Central memory CD8-positive, alpha-beta T cell (primary cell): ENCODE data around the gene NR3C2.
A peak's percentile ranks its signal among the peaks of the same experiment; 100 is the strongest.

Experiments used
- ATAC-seq: fragments of 150-1000 bp; cut with Tn5 transposase; replicated peaks from 2 replicates; pipeline ENCODE4 v1.10.0; 2022; ENCODE audit warnings: mild to moderate bottlenecking, moderate FRiP score, moderate number of reproducible peaks; ENCODE audit not compliant: poor library complexity, severe bottlenecking; ENCODE audit errors: extremely low read depth
- DNase-seq, 2 donors: peaks; one replicate each; pipeline ENCODE4 v3.0.0; 2021; ENCODE audit warnings: low spot score in 2 of 2
- H3K27ac Mint-ChIP-seq: one replicate; pipeline ENCODE4 v1.8.0; 2022; ENCODE audit warnings: low read depth, mild to moderate bottlenecking, moderate library complexity, mixed read lengths
- H3K27me3 Mint-ChIP-seq: one replicate; pipeline ENCODE4 v1.8.0; 2022; ENCODE audit warnings: mixed read lengths
- H3K36me3 Mint-ChIP-seq: one replicate; pipeline ENCODE4 v1.8.0; 2022; ENCODE audit warnings: mild to moderate bottlenecking, moderate library complexity, mixed read lengths; ENCODE audit not compliant: insufficient read depth
- H3K4me1 Mint-ChIP-seq: one replicate; pipeline ENCODE4 v1.8.0; 2022; ENCODE audit warnings: mixed read lengths
- H3K4me3 Mint-ChIP-seq: one replicate; pipeline ENCODE4 v1.8.0; 2022; ENCODE audit warnings: mild to moderate bottlenecking, moderate library complexity, mixed read lengths
- H3K9me3 Mint-ChIP-seq: one replicate; pipeline ENCODE4 v1.8.0; 2022; ENCODE audit warnings: mixed read lengths

The NR3C2 gene

DNA sequence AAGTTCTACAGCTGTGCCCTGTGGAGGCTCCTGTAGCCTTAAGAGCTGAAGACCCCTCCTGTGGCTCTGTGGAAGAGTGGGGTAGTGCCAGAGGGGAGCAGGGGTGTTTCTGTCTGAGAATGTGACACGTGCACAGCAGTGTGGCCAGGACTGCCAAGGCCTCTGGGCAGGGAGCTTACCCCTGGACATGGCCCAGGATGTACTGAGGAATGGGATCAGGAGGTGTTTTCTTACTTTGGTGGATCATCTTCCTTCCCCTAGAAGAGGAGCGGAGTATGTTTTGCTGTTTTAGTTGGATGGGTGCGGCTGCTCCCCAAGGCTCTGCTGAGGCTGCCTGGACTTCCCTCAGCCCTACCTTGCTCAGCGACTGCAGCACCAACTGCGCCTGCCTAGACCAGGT is 367.8 kb downstream of the NR3C2 start:
- Mint-ChIP-seq H3K9me3 (peaks cover 17% of the 10 kb centered on the region), H3K4me3 (no peak overlapping the region), H3K27me3 (no peaks in the 10 kb centered on the region), H3K27ac (no peak overlapping the region), H3K36me3 (peaks cover 14% of the 10 kb centered on the region), H3K4me1 (no peaks in the 10 kb centered on the region)
- ATAC-seq (no peak), DNase-seq (no peak)

DNA sequence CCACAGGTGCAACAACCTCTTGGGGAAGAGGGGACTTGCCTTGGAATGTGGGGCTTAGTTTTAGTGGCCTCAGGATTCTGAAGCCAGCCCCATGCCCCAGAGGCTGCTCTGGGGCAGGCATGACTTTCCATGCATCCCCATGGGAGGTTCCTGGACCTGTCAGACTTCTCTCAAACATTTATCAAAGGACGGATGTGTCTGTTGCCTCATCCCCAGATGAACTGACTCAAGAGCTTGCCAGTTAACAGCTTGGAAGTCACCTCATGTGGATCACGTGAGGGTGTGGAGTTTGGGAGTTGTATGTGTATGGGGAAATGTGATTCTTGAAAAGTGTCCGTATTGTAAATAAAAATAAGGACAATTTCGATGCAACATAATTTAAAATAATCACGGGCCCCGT is 368.9 kb downstream of the NR3C2 start:
- Mint-ChIP-seq H3K9me3 (peaks cover 17% of the 10 kb centered on the region), H3K4me3 (no peak overlapping the region), H3K4me1 (peaks cover 6% of the 10 kb centered on the region), H3K27me3 (no peaks in the 10 kb centered on the region), H3K36me3 (peaks cover 12% of the 10 kb centered on the region), H3K27ac (no peak overlapping the region)
- DNase-seq (no peak), ATAC-seq (no peak)

DNA sequence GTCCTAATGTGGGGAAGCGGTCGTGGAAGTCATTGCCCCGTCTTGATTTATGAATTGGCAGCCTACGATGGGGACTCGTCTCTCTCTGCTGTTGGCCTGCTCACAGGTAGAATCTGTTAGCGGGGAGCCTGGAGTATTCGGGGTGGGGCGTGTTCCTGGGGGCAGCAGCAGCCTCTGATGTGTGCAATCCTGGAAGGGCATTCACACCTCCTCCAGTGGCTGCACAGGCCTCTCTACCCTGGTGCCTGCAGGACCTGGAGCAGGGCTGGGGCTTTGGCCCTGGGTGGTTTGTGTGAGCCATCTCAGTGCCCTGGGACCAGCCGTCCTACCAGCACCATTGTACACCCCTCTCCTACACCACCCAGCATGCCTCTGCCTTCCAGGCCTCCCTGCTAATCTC is 369.4 kb downstream of the NR3C2 start:
- DNase-seq (no peak), ATAC-seq (no peak)
- Mint-ChIP-seq H3K9me3 (peaks cover 17% of the 10 kb centered on the region), H3K4me1 (peaks cover 6% of the 10 kb centered on the region), H3K4me3 (no peak overlapping the region), H3K36me3 (peaks cover 12% of the 10 kb centered on the region), H3K27me3 (no peaks in the 10 kb centered on the region), H3K27ac (no peak overlapping the region)

DNA sequence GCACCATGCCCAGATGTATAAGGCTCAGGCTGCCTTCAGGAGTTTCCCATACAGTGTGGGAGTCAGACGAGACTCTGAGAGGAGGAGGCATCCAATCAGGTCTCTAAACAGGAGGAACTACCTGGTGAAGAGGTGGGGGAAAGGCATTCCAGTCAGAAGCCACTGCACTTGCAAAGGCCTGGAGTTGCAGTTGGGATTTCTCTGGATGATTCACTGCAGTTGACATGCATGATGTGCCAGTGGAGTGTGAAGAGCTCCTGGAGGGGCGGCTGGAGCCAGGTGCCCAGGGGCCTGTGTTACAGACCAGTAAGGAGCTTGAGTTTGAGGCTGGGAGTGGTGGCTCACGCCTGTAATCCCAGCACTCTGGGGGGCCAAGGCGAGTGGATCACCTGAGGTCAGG is 371.2 kb downstream of the NR3C2 start:
- Mint-ChIP-seq H3K27ac (no peak overlapping the region), H3K27me3 (no peaks in the 10 kb centered on the region), H3K9me3 (peaks cover 17% of the 10 kb centered on the region), H3K4me3 (no peak overlapping the region), H3K4me1 (peaks cover 6% of the 10 kb centered on the region), H3K36me3 (peaks cover 4% of the 10 kb centered on the region)
- ATAC-seq = no peak
- no peak for DNase-seq

DNA sequence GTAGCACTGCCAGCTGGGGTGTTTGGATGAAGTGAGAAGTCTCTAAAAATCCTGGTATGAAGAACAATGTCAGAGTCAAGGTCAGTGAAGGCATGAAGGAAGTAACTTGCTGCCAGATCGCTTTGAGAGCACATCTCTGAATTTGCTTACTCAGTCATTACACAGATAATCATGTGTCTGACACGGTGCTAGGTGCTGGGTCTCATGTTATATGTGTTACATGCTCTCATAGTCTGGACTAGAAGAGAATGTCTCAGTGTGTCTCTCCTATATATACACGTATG is 372.4 kb downstream of the NR3C2 start:
- H3K27ac Mint-ChIP-seq = peak overlapping the region; percentile 35
- ATAC-seq (no peak), DNase-seq (no peak)
- peaks cover 6% of the 10 kb centered on the region for H3K4me1 Mint-ChIP-seq
- H3K27me3 Mint-ChIP-seq = no peaks in the 10 kb centered on the region
- peaks cover 7% of the 10 kb centered on the region for H3K36me3 Mint-ChIP-seq
- peaks cover 7% of the 10 kb centered on the region for H3K9me3 Mint-ChIP-seq
- no peak overlapping the region for H3K4me3 Mint-ChIP-seq

DNA sequence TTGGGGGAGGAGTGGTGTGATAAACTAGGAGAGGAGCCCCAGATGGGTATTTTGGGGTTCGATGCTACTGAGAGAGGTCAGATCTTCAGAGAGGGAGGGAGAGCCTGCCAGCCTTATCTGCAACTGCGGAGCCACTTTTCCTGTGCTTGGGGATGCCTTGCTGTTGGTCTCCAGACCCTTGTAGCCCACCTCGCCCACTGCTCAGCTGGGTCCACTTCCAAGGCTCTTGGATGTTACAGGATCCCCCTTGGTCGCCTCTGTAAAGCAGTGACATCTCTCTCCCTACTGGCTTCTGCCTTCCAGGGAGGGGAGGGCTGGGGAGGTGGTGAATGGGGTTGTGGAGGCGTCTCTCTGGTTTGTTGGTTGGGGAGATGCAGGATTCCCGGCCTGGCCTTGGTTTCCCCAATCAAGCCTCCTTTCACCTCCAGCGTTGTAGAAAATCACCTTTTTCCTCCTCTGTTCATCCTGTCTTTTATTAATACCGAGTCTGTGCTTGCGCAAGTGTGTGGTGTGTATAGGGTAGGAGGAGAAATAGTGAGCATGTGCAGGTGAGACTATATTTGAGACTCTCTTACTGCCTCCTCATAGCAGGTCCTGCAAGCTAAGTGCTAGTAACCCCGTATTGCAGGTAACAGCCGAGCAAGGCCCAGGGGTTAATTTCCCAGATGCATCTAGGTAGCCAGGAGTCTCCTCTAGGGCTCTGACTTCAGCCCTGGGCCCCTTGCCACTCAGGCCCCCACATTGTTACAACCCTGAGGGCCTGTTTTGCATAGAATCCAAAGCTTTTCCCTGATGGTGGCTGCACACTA is 372.9 kb downstream of the NR3C2 start:
- Mint-ChIP-seq H3K36me3 (peaks cover 7% of the 10 kb centered on the region), H3K27me3 (no peaks in the 10 kb centered on the region), H3K4me1 (peaks cover 6% of the 10 kb centered on the region), H3K9me3 (peaks cover 5% of the 10 kb centered on the region), H3K27ac (peak overlapping the region; percentile 35), H3K4me3 (no peak overlapping the region)
- DNase-seq (no peak), ATAC-seq (no peak)

DNA sequence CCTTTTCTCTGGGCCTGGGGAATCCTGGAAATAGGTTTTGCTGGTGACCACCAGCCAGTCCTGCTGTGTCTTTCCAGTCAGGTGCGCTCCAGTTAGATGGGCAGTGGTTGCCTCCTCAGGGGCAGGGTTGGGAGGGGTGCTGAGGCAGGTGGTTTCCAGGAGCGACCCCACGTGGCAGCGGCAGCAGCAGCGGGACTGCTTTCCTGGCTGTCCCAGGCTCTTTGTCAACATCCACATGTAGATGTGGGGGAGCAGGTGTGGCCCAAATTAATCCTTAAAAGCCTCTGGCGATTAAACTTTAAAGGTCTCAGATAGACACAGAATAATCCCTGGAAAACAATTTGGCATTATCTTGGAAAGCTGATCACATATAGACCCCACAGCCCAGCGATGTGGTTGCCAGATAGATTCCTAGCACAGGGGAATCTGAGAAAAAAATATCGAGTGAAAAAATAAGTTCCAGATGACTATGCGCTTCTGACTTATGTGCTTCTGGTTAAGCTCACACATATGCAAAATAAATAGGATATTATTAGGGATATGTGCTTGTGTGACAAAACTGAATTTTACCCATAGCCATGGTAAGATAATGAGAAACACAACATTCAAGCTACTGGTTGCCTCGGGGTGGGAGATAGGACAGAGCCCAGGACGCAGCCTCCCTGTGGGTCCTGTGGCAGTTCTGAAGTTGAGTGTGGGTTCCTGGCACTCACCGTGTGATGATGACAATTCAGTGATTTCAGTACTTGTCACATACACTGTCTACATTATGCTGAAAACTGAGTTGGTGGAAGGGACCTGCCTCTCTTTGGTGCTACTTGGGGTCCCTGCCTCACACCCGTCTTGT is 373.9 kb downstream of the NR3C2 start:
- DNase-seq (no peak), ATAC-seq (no peak)
- H3K9me3 Mint-ChIP-seq = no peaks in the 10 kb centered on the region
- H3K4me3 Mint-ChIP-seq = no peak overlapping the region
- no peak overlapping the region for H3K27ac Mint-ChIP-seq
- H3K4me1 Mint-ChIP-seq = peaks cover 6% of the 10 kb centered on the region
- H3K36me3 Mint-ChIP-seq = peaks cover 8% of the 10 kb centered on the region
- H3K27me3 Mint-ChIP-seq = no peaks in the 10 kb centered on the region

DNA sequence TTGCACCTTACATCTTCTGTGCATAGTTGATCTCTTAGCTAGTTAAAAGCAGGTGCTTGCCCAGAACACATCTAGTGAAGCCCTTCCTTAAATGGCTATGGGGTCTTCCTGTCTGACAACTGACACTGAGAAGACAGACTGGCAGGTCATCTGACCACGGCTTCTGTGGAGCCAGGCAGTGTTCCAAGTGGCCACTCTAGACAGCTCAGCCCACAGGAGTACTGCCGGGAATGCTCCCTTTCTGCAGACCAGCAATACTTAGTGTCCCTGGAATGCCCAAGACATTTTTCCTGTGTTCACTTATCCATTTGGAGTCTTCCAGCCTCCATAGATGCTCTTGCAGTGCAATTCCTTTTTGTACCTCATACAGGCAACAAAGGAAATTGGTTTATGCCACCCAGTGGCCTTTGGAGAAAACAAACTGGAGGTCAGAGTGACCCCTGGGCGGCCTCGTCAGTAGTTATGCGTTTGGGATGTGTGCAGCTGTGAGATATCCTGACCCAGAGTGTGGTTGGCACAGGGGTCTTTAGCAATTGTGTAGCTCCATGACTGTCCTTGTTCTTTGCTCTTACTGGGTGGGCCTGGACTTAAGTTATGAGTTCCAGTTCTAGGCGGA is 374.8 kb downstream of the NR3C2 start:
- Mint-ChIP-seq H3K4me3 (no peak overlapping the region), H3K27ac (no peak overlapping the region), H3K4me1 (peaks cover 6% of the 10 kb centered on the region), H3K9me3 (no peaks in the 10 kb centered on the region), H3K27me3 (no peaks in the 10 kb centered on the region), H3K36me3 (peaks cover 8% of the 10 kb centered on the region)
- no peak for ATAC-seq
- no peak for DNase-seq

DNA sequence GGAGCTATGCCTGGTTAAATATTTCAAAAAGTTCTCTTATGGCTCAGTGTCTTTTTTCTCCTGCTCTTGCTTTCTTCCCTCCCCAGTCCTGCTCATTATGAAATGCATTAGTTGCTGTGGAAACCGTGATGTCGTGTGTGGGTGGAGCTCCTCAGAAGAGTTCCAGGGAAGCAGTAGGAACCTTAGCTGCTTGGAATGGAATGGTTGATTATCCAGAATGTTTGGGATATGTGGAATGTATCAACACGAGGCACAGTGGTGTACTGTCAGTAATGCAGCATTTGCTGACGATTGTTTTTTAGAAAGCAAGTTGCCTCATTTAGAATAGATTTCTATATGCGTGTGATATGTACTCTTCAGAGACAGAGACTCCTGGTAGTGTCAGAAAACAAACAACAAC is 377.1 kb downstream of the NR3C2 start:
- no peak overlapping the region for H3K27ac Mint-ChIP-seq
- no peak for ATAC-seq
- DNase-seq = no peak

DNA sequence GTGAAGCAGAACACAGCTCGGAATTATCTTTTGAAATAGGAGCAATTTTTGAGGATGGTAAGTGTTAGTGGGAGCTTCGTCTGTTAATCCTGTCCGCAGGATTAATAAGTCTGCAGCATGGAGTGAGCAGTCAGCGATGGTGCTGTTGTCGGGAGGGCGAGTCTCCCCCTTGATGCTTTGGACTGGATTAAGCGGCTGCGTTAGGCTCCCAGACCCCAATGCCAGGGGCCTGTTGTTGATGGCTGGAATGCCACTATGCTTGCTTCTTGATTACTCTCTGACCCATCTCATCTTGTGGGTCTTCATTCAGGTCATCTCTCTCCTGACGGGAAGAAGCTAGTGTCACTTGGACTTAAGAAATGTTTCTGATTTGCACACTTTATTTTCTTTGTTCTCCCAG is 377.8 kb downstream of the NR3C2 start:
- peaks cover 7% of the 10 kb centered on the region for H3K36me3 Mint-ChIP-seq
- no peak overlapping the region for H3K4me3 Mint-ChIP-seq
- no peak overlapping the region for H3K27ac Mint-ChIP-seq
- peaks cover 30% of the 10 kb centered on the region for H3K4me1 Mint-ChIP-seq
- DNase-seq (no peak), ATAC-seq (no peak)
- no peaks in the 10 kb centered on the region for H3K27me3 Mint-ChIP-seq
- H3K9me3 Mint-ChIP-seq = no peaks in the 10 kb centered on the region

More for the DNA sequence above, 377.1 kb downstream of the NR3C2 start:
- Mint-ChIP-seq H3K4me3 (no peak overlapping the region), H3K36me3 (peaks cover 9% of the 10 kb centered on the region), H3K27me3 (no peaks in the 10 kb centered on the region), H3K4me1 (peaks cover 25% of the 10 kb centered on the region), H3K9me3 (no peaks in the 10 kb centered on the region)

DNA sequence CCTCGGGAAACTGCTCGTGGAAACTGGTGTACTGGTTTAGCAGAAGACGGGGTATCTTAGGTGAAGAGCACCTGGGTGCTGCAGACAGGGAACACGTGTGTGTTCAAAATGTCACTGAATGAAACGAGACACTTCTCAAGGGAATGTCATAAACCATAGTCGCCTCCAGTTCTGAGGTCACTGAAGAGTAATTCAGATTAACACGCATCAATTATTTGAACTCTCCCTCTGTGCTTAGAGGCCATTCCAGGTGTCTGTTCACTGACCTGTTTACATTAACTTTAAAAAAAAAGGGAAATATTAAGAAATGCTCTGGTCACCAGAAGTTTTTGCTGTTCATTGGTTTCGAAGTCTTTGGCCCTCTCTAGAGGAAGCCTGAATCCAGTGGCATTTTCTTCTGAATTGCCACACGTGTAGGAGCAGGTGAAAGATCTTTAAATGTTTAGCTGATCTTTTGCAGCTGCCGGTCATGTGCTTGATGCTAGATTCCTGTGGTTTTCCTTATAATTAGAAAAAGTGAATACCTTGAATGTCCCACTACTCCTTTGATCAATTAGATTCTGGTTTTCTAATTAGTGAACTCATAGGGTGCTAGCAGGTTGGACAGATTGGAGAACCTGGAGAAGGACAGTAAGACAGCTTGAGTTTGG is 379.8 kb downstream of the NR3C2 start:
- Mint-ChIP-seq H3K36me3 (peaks cover 7% of the 10 kb centered on the region), H3K9me3 (no peaks in the 10 kb centered on the region), H3K4me1 (peaks cover 43% of the 10 kb centered on the region), H3K4me3 (no peak overlapping the region), H3K27ac (no peak overlapping the region), H3K27me3 (no peaks in the 10 kb centered on the region)
- DNase-seq (no peak), ATAC-seq (no peak)

DNA sequence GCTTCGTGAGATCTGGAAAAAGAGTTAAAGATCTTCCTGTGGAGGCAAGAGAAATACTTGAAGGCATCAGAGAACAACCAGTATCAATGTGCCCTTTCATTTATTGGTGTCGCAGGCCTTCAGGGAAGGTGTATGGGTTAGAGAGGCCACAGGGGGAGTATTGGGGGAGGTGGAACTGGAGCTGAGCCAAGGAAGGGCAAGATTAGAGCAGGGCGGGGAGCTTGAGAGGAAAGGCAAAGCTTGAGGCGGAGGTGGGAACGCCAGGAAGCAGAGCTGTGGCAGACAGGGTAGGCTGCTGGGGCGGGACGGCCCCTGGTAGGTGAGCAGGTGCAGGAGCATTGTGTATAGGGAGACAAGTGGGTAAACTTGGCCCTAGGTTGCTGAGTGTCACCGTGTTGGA is 380.4 kb downstream of the NR3C2 start:
- H3K27me3 Mint-ChIP-seq = no peaks in the 10 kb centered on the region

More for the DNA sequence above, 380.4 kb downstream of the NR3C2 start:
- Mint-ChIP-seq H3K36me3 (peaks cover 7% of the 10 kb centered on the region), H3K4me1 (peaks cover 49% of the 10 kb centered on the region), H3K4me3 (no peak overlapping the region), H3K27ac (peak overlapping the region; percentile 84), H3K9me3 (no peaks in the 10 kb centered on the region)
- DNase-seq = no peak
- ATAC-seq = no peak
